ENCODE results near the gene BANF1. TPM values are rescaled to one million over a fixed set of nuclear protein-coding genes. Genes with fewer than 3 reads are reported as not detected.
A peak's percentile ranks its signal among the peaks of the same experiment; 100 is the strongest.

Gene BANF1
- total RNA-seq, 1 experiment from 2014 or later: 300 TPM

DNA sequence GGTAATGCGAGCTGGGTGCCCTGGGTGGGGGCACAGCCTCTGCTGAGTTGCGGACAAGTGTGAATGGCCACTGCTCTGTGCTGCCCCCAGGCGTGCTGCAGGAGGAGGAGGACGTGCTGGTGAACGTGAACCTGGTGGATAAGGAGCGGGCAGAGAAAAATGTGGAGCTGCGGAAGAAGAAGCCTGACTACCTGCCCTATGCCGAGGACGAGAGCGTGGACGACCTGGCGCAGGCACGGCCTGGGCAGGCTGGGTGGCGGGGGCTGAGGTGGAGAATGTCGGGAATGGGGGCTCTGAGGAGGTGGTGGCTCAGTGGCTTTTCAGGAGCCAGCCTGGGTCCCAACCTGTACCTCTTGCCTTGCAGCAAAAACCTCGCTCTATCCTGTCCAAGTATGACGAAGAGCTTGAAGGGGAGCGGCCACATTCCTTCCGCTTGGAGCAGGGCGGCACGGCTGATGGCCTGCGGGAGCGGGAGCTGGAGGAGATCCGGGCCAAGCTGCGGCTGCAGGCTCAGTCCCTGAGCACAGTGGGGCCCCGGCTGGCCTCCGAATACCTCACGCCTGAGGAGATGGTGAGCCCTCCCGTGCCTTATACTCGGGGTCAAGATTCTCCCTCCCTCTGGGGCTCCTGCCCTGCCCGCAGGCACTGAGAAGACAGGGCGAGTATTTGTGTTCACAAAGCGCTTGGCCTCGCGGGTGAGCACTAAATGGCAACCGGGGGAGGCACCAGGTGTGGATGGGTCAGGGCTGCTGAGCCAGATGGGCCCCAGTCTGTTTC is 36.1 kb upstream of the BANF1 start:
- TF ChIP-seq, protein P1, sequence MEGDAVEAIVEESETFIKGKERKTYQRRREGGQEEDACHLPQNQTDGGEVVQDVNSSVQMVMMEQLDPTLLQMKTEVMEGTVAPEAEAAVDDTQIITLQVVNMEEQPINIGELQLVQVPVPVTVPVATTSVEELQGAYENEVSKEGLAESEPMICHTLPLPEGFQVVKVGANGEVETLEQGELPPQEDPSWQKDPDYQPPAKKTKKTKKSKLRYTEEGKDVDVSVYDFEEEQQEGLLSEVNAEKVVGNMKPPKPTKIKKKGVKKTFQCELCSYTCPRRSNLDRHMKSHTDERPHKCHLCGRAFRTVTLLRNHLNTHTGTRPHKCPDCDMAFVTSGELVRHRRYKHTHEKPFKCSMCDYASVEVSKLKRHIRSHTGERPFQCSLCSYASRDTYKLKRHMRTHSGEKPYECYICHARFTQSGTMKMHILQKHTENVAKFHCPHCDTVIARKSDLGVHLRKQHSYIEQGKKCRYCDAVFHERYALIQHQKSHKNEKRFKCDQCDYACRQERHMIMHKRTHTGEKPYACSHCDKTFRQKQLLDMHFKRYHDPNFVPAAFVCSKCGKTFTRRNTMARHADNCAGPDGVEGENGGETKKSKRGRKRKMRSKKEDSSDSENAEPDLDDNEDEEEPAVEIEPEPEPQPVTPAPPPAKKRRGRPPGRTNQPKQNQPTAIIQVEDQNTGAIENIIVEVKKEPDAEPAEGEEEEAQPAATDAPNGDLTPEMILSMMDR (IDR thresholded peaks at IDR 0.05; ENCODE audit: insufficient read depth in 1 of 2, low read depth in 1 of 2, low read length in 1 of 2, severe bottlenecking in 1 of 2, unreplicated experiment in 1 of 2): no peak
- Histone ChIP-seq H3K4me3 (ENCODE audit: low read depth, low read length) (no peak overlapping the region), H3K9me3 (no peaks in the 10 kb centered on the region), H3K4me1 (peaks cover 10% of the 10 kb centered on the region), H3K36me3 (ENCODE audit: control insufficient read depth, insufficient read depth, low read length) (peaks cover 1% of the 10 kb centered on the region), H3K27me3 (replicated peaks; ENCODE audit: control insufficient read depth, insufficient read depth, low read length) (no peaks in the 10 kb centered on the region)
- Mint-ChIP-seq H3K4me3 (ENCODE audit: unreplicated experiment) (no peak overlapping the region), H3K36me3 (ENCODE audit: insufficient read depth, unreplicated experiment) (peaks cover 57% of the 10 kb centered on the region), H3K9me3 (ENCODE audit: unreplicated experiment) (no peaks in the 10 kb centered on the region), H3K27me3 (ENCODE audit: insufficient read depth, unreplicated experiment) (no peaks in the 10 kb centered on the region), H3K27ac (ENCODE audit: unreplicated experiment) (no peak overlapping the region), H3K4me1 (ENCODE audit: low read depth, unreplicated experiment) (peaks cover 13% of the 10 kb centered on the region)
- POLR2A ChIA-PET: no interaction called here
- no peak for DNase-seq
- intact Hi-C loops (cut with micrococcal nuclease; ENCODE audit: unreplicated experiment): no loop called here
- CTCF ChIA-PET: interaction anchor here (0.6 kb wide), 1 partner anchor 78 kb away, joined by 11 read pairs; the partner anchor contains the start of gene FIBP
- TSS peak; percentile 8 for BruUV-seq (replicated peaks)

DNA sequence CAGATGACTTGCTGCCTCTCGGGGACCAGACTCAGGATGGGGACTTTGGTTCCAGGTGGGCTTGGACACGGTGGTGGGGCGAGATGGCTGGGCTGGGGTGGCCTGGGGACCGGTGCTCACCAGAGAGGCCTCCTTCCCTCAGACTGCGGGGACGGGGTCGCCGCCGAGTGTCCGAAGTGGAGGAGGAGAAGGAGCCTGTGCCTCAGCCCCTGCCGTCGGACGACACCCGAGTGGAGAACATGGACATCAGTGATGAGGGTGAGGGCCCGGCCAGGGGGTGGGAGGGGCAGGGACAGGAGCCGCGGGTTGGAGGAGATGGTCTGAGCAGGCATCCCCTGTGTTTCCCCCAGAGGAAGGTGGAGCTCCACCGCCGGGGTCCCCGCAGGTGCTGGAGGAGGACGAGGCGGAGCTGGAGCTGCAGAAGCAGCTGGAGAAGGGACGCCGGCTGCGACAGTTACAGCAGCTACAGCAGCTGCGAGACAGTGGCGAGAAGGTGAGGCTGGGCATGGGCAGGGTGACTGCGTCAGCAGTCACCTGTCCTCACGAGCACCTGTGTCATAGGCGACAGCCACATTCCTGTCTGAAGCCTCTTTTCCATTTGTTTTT is 34.9 kb upstream of the BANF1 start:
- TF ChIP-seq, protein P1 (IDR thresholded peaks at IDR 0.05; ENCODE audit: insufficient read depth in 1 of 2, low read depth in 1 of 2, low read length in 1 of 2, severe bottlenecking in 1 of 2, unreplicated experiment in 1 of 2): no peak
- H3K9me3 Mint-ChIP-seq (ENCODE audit: unreplicated experiment): no peaks in the 10 kb centered on the region
- ChIA-PET POLR2A (interaction anchor here (0.5 to 0.7 kb wide), 2 partner anchors 12 to 19 kb away, joined by 4 to 7 read pairs; no protein-coding TSS in a partner anchor), CTCF (no interaction called here)
- intact Hi-C loops (cut with micrococcal nuclease; ENCODE audit: unreplicated experiment): no loop called here
- H3K4me3 ChIP-seq (ENCODE audit: low read depth, low read length): no peak overlapping the region
- no peaks in the 10 kb centered on the region for H3K27me3 Mint-ChIP-seq (ENCODE audit: insufficient read depth, unreplicated experiment)
- H3K4me1 Mint-ChIP-seq (ENCODE audit: low read depth, unreplicated experiment): peaks cover 9% of the 10 kb centered on the region
- no peak for DNase-seq
- H3K4me3 Mint-ChIP-seq (ENCODE audit: unreplicated experiment): no peak overlapping the region
- peaks cover 1% of the 10 kb centered on the region for H3K36me3 ChIP-seq (ENCODE audit: control insufficient read depth, insufficient read depth, low read length)
- H3K27ac Mint-ChIP-seq (ENCODE audit: unreplicated experiment): no peak overlapping the region
- H3K27me3 ChIP-seq (replicated peaks; ENCODE audit: control insufficient read depth, insufficient read depth, low read length): no peaks in the 10 kb centered on the region
- H3K9me3 ChIP-seq: no peaks in the 10 kb centered on the region
- peaks cover 59% of the 10 kb centered on the region for H3K36me3 Mint-ChIP-seq (ENCODE audit: insufficient read depth, unreplicated experiment)
- BruUV-seq (replicated peaks): no TSS peak
- peaks cover 8% of the 10 kb centered on the region for H3K4me1 ChIP-seq

DNA sequence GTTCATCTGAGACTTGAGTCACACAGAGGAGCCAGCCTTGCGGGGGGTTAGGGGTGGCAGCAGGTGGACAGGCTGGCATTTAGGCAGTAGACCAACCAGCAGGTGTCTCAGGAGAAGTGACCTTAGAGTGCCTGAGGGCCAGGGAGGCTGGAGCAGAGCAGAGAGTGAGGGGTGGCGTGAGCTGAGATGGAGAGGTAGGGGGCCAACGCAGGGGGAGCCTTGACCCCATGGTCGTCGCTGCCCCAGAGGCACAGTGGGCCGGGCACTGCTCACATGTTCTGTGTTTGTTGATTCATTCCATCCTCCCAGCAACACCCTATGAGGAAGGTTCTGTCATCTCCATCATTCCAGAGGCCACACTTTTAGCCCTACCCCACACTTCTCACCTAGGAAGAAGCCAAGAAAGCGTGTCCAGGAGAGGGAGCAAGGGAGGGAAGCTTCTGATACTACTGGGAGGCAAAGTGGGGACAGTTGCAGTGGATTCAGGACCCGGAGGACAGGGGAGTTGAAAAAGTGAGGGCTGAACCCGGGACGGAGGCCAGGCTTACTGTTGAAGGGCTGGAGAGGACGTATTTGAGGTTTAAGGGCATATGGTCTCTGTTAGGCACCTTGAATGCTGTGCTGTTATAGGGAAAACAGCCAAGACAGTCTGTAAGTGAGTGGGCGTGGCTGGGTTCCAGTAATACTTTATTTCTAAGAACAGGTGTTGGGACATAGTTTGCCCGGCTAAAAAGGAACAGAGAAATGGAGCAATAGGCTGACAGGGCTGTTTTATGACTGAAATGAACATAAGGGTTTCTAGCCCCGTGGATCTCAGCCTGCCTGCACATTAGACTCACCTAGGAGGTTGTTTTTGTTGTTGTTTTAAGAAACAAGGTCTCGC is 33.5 kb upstream of the BANF1 start:
- H3K27me3 ChIP-seq (replicated peaks; ENCODE audit: control insufficient read depth, insufficient read depth, low read length): no peaks in the 10 kb centered on the region
- H3K36me3 ChIP-seq (ENCODE audit: control insufficient read depth, insufficient read depth, low read length): peaks cover 1% of the 10 kb centered on the region
- Mint-ChIP-seq H3K27ac (ENCODE audit: unreplicated experiment) (peak overlapping the region; percentile 11), H3K27me3 (ENCODE audit: insufficient read depth, unreplicated experiment) (no peaks in the 10 kb centered on the region), H3K4me3 (ENCODE audit: unreplicated experiment) (no peak overlapping the region), H3K4me1 (ENCODE audit: low read depth, unreplicated experiment) (no peaks in the 10 kb centered on the region), H3K9me3 (ENCODE audit: unreplicated experiment) (no peaks in the 10 kb centered on the region), H3K36me3 (ENCODE audit: insufficient read depth, unreplicated experiment) (peaks cover 65% of the 10 kb centered on the region)
- H3K4me3 ChIP-seq (ENCODE audit: low read depth, low read length): no peak overlapping the region
- no peaks in the 10 kb centered on the region for H3K9me3 ChIP-seq
- BruUV-seq (replicated peaks): no TSS peak
- TF ChIP-seq, protein P1 (IDR thresholded peaks at IDR 0.05; ENCODE audit: insufficient read depth in 1 of 2, low read depth in 1 of 2, low read length in 1 of 2, severe bottlenecking in 1 of 2, unreplicated experiment in 1 of 2): no peak
- H3K4me1 ChIP-seq: no peaks in the 10 kb centered on the region
- no peak for DNase-seq
- ChIA-PET CTCF (interaction anchor here (1.2 kb wide), 1 partner anchor 78 kb away, joined by 4 read pairs; the partner anchor contains the start of gene CCDC85B), POLR2A (no interaction called here)
- intact Hi-C loops (cut with micrococcal nuclease; ENCODE audit: unreplicated experiment): no loop called here
